ENCODE measurements around the gene LIMS3.
"Not testable (repeated sequence)": the region's sequence is repeated elsewhere in the genome, so short reads cannot be mapped to it uniquely, and the experiment has no call there.

Gene LIMS3

GRCh38 chr2:109950146-109950843 is 51.8 kb downstream of the LIMS3 start:
- H3K9me3 Mint-ChIP-seq; intact Hi-C loops (cut with micrococcal nuclease); H3K4me3 Mint-ChIP-seq; H3K36me3 Mint-ChIP-seq (ENCODE audit: low read depth); H3K27ac Mint-ChIP-seq; H3K27me3 Mint-ChIP-seq; H3K4me1 Mint-ChIP-seq (ENCODE audit: low read depth): not testable (repeated sequence)

- H3K36me3 Mint-ChIP-seq (ENCODE audit: low read depth); intact Hi-C loops (cut with micrococcal nuclease); H3K9me3 Mint-ChIP-seq; H3K4me1 Mint-ChIP-seq (ENCODE audit: low read depth); H3K27me3 Mint-ChIP-seq; H3K4me3 Mint-ChIP-seq; H3K27ac Mint-ChIP-seq: not testable (repeated sequence)
Measured at GRCh38 chr2:109963942-109964341, 65.5 kb downstream of the LIMS3 start.

- H3K9me3 Mint-ChIP-seq; H3K4me3 Mint-ChIP-seq; H3K36me3 Mint-ChIP-seq (ENCODE audit: low read depth); intact Hi-C loops (cut with micrococcal nuclease); H3K4me1 Mint-ChIP-seq (ENCODE audit: low read depth); H3K27ac Mint-ChIP-seq; H3K27me3 Mint-ChIP-seq: not testable (repeated sequence)
Measured at GRCh38 chr2:109965482-109965881, 67.0 kb downstream of the LIMS3 start.

GRCh38 chr2:109966107-109966736 is 67.7 kb downstream of the LIMS3 start:
- H3K4me1 Mint-ChIP-seq (ENCODE audit: low read depth); intact Hi-C loops (cut with micrococcal nuclease); H3K9me3 Mint-ChIP-seq; H3K27ac Mint-ChIP-seq; H3K27me3 Mint-ChIP-seq; H3K4me3 Mint-ChIP-seq; H3K36me3 Mint-ChIP-seq (ENCODE audit: low read depth): not testable (repeated sequence)

GRCh38 chr2:109966858-109967257 is 68.4 kb downstream of the LIMS3 start:
- H3K4me3 Mint-ChIP-seq; H3K36me3 Mint-ChIP-seq (ENCODE audit: low read depth); H3K4me1 Mint-ChIP-seq (ENCODE audit: low read depth); intact Hi-C loops (cut with micrococcal nuclease); H3K27me3 Mint-ChIP-seq; H3K9me3 Mint-ChIP-seq; H3K27ac Mint-ChIP-seq: not testable (repeated sequence)

GRCh38 chr2:109969864-109970263 is 71.4 kb downstream of the LIMS3 start:
- H3K9me3 Mint-ChIP-seq; H3K36me3 Mint-ChIP-seq (ENCODE audit: low read depth); intact Hi-C loops (cut with micrococcal nuclease); H3K27ac Mint-ChIP-seq; H3K4me1 Mint-ChIP-seq (ENCODE audit: low read depth); H3K27me3 Mint-ChIP-seq; H3K4me3 Mint-ChIP-seq: not testable (repeated sequence)

- H3K36me3 Mint-ChIP-seq (ENCODE audit: low read depth); H3K4me3 Mint-ChIP-seq; H3K4me1 Mint-ChIP-seq (ENCODE audit: low read depth); H3K27me3 Mint-ChIP-seq; H3K9me3 Mint-ChIP-seq; H3K27ac Mint-ChIP-seq; intact Hi-C loops (cut with micrococcal nuclease): not testable (repeated sequence)
Measured at GRCh38 chr2:109971710-109972109, 73.2 kb downstream of the LIMS3 start.
